GM12873 (cell line): Measurements from ENCODE around the gene NRXN2.

Experiments
- CTCF ChIP-seq: IDR thresholded peaks from 2 replicates; pipeline ENCODE4 v1.5.1; 2012; ENCODE audit warnings: low read depth, mild to moderate bottlenecking, moderate library complexity, low read length, control low read depth; ENCODE audit not compliant: insufficient read depth; ENCODE audit errors: missing control alignments

NRXN2 gene

GRCh38 chr11:64577202-64577601 is 145.8 kb downstream of the NRXN2 start:
- TF ChIP-seq CTCF: no peak

GRCh38 chr11:64572143-64572542 is 150.9 kb downstream of the NRXN2 start:
- no peak for TF ChIP-seq CTCF

- TF ChIP-seq CTCF: no peak
These were observed 151.4 kb downstream of the NRXN2 start for GRCh38 chr11:64571410-64572091.

GRCh38 chr11:64571050-64571409 is 152.0 kb downstream of the NRXN2 start:
- TF ChIP-seq CTCF: no peak

- TF ChIP-seq CTCF: no peak
These were observed 152.7 kb downstream of the NRXN2 start for GRCh38 chr11:64570341-64570740.

- no peak for TF ChIP-seq CTCF
These were observed 153.6 kb downstream of the NRXN2 start for GRCh38 chr11:64569300-64569970.

GRCh38 chr11:64568584-64569140 is 154.3 kb downstream of the NRXN2 start:
- TF ChIP-seq CTCF: no peak
